WTC11 (cell line): Measurements from ENCODE around the gene DCLK2. TPM values are rescaled to one million over a fixed set of nuclear protein-coding genes. Genes with fewer than 3 reads are reported as not detected.

Source experiments
- ATAC-seq: fragments of 200-7000 bp; cut with Tn5 transposase; 2 replicates; pipeline ENCODE4 v1.10.0; 2021; ENCODE audit warnings: mild to moderate bottlenecking, moderate library complexity
- CTCF ChIA-PET: fragments of 300-600 bp; sonication (Branson Sonifier 250); formaldehyde crosslinking; loops from one replicate; lab custom pipeline; 2021; ENCODE audit warnings: antibody characterized with exemption; lab: Charles Lee
- POLR2A ChIA-PET: fragments of 350-600 bp; sonication (Branson Sonifier 250); formaldehyde crosslinking; loops from one replicate; lab custom pipeline; 2021; ENCODE audit warnings: antibody characterized with exemption; lab: Charles Lee
- DNase-seq: peaks from one replicate; pipeline ENCODE4 v3.0.0; 2021; ENCODE audit warnings: low spot score
- H3K27ac Mint-ChIP-seq: 2 replicates; pipeline ENCODE4 v1.8.0; 2021; ENCODE audit warnings: mixed read lengths
- H3K27me3 Mint-ChIP-seq: 2 replicates; pipeline ENCODE4 v1.8.0; 2021; ENCODE audit warnings: low read depth, mild to moderate bottlenecking, moderate library complexity, mixed read lengths
- H3K36me3 Mint-ChIP-seq: 2 replicates; pipeline ENCODE4 v1.8.0; 2021; ENCODE audit warnings: mixed read lengths
- H3K4me1 Mint-ChIP-seq: 2 replicates; pipeline ENCODE4 v1.8.0; 2022; ENCODE audit warnings: mixed read lengths
- H3K4me3 Mint-ChIP-seq: 2 replicates; pipeline ENCODE4 v1.8.0; 2021; ENCODE audit warnings: mild to moderate bottlenecking, moderate library complexity, mixed read lengths
- H3K9me3 Mint-ChIP-seq: 2 replicates; pipeline ENCODE4 v1.8.0; 2021; ENCODE audit warnings: mixed read lengths
- ARID4B ChIP-seq: sonication (generic); formaldehyde crosslinking; IDR thresholded peaks from 2 replicates; pipeline ENCODE4 v1.8.0; 2023; ENCODE audit warnings: missing genetic modification reagents, mild to moderate bottlenecking, borderline replicate concordance
- ATF3 ChIP-seq: sonication (generic); formaldehyde crosslinking; conservative IDR thresholded peaks from 2 replicates; pipeline ENCODE4 v1.8.1; 2022; ENCODE audit warnings: mild to moderate bottlenecking, missing genetic modification reagents
- CREB1 ChIP-seq: sonication (generic); formaldehyde crosslinking; IDR thresholded peaks from 2 replicates; pipeline ENCODE4 v1.8.0; 2023; ENCODE audit warnings: mild to moderate bottlenecking, missing genetic modification reagents
- CREM ChIP-seq: sonication (generic); formaldehyde crosslinking; IDR thresholded peaks from 2 replicates; pipeline ENCODE4 v1.8.1; 2022; ENCODE audit warnings: mild to moderate bottlenecking, missing genetic modification reagents, moderate library complexity
- ELF4 ChIP-seq: sonication (generic); formaldehyde crosslinking; IDR thresholded peaks from 2 replicates; pipeline ENCODE4 v1.8.1; 2022; ENCODE audit warnings: low read depth, mild to moderate bottlenecking, moderate library complexity, missing genetic modification reagents
- ERG ChIP-seq: fragments of 250-450 bp; sonication (Bioruptor Pico); IDR thresholded peaks from 2 replicates; pipeline ENCODE4 v1.8.0; 2021; ENCODE audit warnings: mild to moderate bottlenecking
- GRHL2 ChIP-seq: fragments of 250-450 bp; sonication (Bioruptor Pico); IDR thresholded peaks from 2 replicates; pipeline ENCODE4 v1.8.0; 2022; ENCODE audit warnings: mild to moderate bottlenecking, moderate library complexity; ENCODE audit not compliant: insufficient replicate concordance, severe bottlenecking
- MLX ChIP-seq: sonication (generic); formaldehyde crosslinking; IDR thresholded peaks from 2 replicates; pipeline ENCODE4 v1.8.1; 2023; ENCODE audit warnings: mild to moderate bottlenecking, missing genetic modification reagents, moderate library complexity
- MXD4 ChIP-seq: fragments of 250-450 bp; sonication (Bioruptor Pico); IDR thresholded peaks from 2 replicates; pipeline ENCODE4 v1.8.0; 2021; ENCODE audit warnings: mild to moderate bottlenecking, moderate library complexity, borderline replicate concordance
- NFATC4 ChIP-seq: fragments of 250-450 bp; sonication (Bioruptor Pico); IDR thresholded peaks from 2 replicates; pipeline ENCODE4 v1.9.0; 2021; ENCODE audit warnings: mild to moderate bottlenecking
- NR3C1 ChIP-seq: sonication (generic); formaldehyde crosslinking; conservative IDR thresholded peaks from 2 replicates; pipeline ENCODE4 v1.8.1; 2023; ENCODE audit warnings: low read depth, mild to moderate bottlenecking, missing genetic modification reagents
- PRDM15 ChIP-seq: sonication (generic); formaldehyde crosslinking; IDR thresholded peaks from 2 replicates; pipeline ENCODE4 v1.8.0; 2022; ENCODE audit warnings: missing genetic modification reagents
- TP53 ChIP-seq: sonication (generic); formaldehyde crosslinking; IDR thresholded peaks from 2 replicates; pipeline ENCODE4 v1.8.1; 2023; ENCODE audit warnings: mild to moderate bottlenecking, missing genetic modification reagents
- ZBTB43 ChIP-seq: sonication (generic); formaldehyde crosslinking; IDR thresholded peaks from 2 replicates; pipeline ENCODE4 v1.8.1; 2023; ENCODE audit warnings: mild to moderate bottlenecking, missing genetic modification reagents
- ZMAT4 ChIP-seq: fragments of 250-450 bp; sonication (Bioruptor Pico); IDR thresholded peaks from 2 replicates; pipeline ENCODE4 v1.9.0; 2021; ENCODE audit warnings: mild to moderate bottlenecking
- ZNF416 ChIP-seq: fragments of 250-450 bp; sonication (Bioruptor Pico); IDR thresholded peaks from 2 replicates; pipeline ENCODE4 v1.9.0; 2021; ENCODE audit warnings: mild to moderate bottlenecking, inconsistent platforms
- total RNA-seq: library from RNA; stranded (reverse); gene quantifications from 3 replicates; pipeline ENCODE4 v1.2.3, GENCODE V29; 2021

The DCLK2 gene
- total RNA-seq, 1 experiment from 2014 or later = 0.17 TPM

GRCh38 chr4:150117094-150117493 is 38.8 kb downstream of the DCLK2 start (continued):
- TF ChIP-seq ARID4B (CRISPR knock-in tag) (no peak), PRDM15 (CRISPR knock-in tag) (no peak), MXD4 (CRISPR knock-in tag) (no peak), ZBTB43 (CRISPR knock-in tag) (no peak), NFATC4 (no peak), NR3C1 (CRISPR knock-in tag) (no peak), MLX (CRISPR knock-in tag) (no peak), TP53 (no peak)

- peaks cover 25% of the 10 kb centered on the region for H3K9me3 Mint-ChIP-seq
- CTCF ChIA-PET = interaction anchor here (0.9 kb wide), 1 partner anchor 125 kb away, joined by 4 read pairs; no protein-coding TSS in a partner anchor
Measured at GRCh38 chr4:150117629-150118028, 39.4 kb downstream of the DCLK2 start.

More at GRCh38 chr4:150117629-150118028, 39.4 kb downstream of the DCLK2 start:
- no peak overlapping the region for H3K27ac Mint-ChIP-seq
- TF ChIP-seq GRHL2 (CRISPR knock-in tag) (no peak), ZNF416 (CRISPR knock-in tag) (no peak), ATF3 (CRISPR knock-in tag) (no peak), ERG (CRISPR knock-in tag) (no peak), CREM (CRISPR knock-in tag) (no peak), ZMAT4 (CRISPR knock-in tag) (no peak), CREB1 (no peak), ELF4 (CRISPR knock-in tag) (no peak)
- TF ChIP-seq, all 79 proteins: peak for 0
- H3K36me3 Mint-ChIP-seq = peaks cover 9% of the 10 kb centered on the region; the same call in 1 of the 2 replicates
- no peak for DNase-seq
- peaks cover 10% of the 10 kb centered on the region for H3K4me1 Mint-ChIP-seq
- no peaks in the 10 kb centered on the region; the same call in 1 of the 2 replicates for H3K27me3 Mint-ChIP-seq
- no peak overlapping the region for H3K4me3 Mint-ChIP-seq
- POLR2A ChIA-PET = no interaction called here
- ATAC-seq = no peak
